K562 (cell line): Measurements from ENCODE around the gene ERN1.

Experiments used
- BHLHE40 ChIP-seq: IDR thresholded peaks from 2 replicates; pipeline ENCODE4 v1.6.1; 2011; ENCODE audit warnings: low read length, improper control_type of control experiment
- EP300 ChIP-seq: IDR thresholded peaks from 2 replicates; pipeline ENCODE4 v1.6.1; 2012; ENCODE audit warnings: low read length, improper control_type of control experiment
- EZH2 ChIP-seq: IDR thresholded peaks from 2 replicates; pipeline ENCODE4 v1.6.1; 2012; ENCODE audit warnings: low read depth, mild to moderate bottlenecking, inconsistent platforms, low read length, borderline replicate concordance
- GTF2E2 ChIP-seq: fragments of 200-800 bp; sonication (Bioruptor generic); IDR thresholded peaks from 2 replicates; pipeline ENCODE4 v1.6.1; 2016; ENCODE audit warnings: missing genetic modification characterization, missing compliant biosample characterization
- KHSRP ChIP-seq: fragments of 450-650 bp; IDR thresholded peaks from 2 replicates; pipeline ENCODE4 v1.6.1; 2017
- NFIC ChIP-seq: fragments of 450-650 bp; IDR thresholded peaks from 2 replicates; pipeline ENCODE4 v1.6.1; 2017; ENCODE audit warnings: mild to moderate bottlenecking, inconsistent platforms
- OTX1 ChIP-seq: fragments of 450-650 bp; formaldehyde crosslinking; IDR thresholded peaks from 2 replicates; pipeline ENCODE4 v1.4.0; 2022; ENCODE audit warnings: mild to moderate bottlenecking
- SAP30 ChIP-seq: fragments of 200-600 bp; sonication (generic); IDR thresholded peaks from 2 replicates; pipeline ENCODE4 v1.6.1; 2012; ENCODE audit warnings: borderline replicate concordance, low read depth, mild to moderate bottlenecking, moderate library complexity, low read length, control low read depth, inconsistent platforms; ENCODE audit not compliant: insufficient read depth, poor library complexity, severe bottlenecking
- ZNF398 ChIP-seq: fragments of 250-450 bp; sonication (Bioruptor Pico); IDR thresholded peaks from 2 replicates; pipeline ENCODE4 v1.8.0; 2021; ENCODE audit warnings: moderate library complexity, mild to moderate bottlenecking, inconsistent platforms

DNA sequence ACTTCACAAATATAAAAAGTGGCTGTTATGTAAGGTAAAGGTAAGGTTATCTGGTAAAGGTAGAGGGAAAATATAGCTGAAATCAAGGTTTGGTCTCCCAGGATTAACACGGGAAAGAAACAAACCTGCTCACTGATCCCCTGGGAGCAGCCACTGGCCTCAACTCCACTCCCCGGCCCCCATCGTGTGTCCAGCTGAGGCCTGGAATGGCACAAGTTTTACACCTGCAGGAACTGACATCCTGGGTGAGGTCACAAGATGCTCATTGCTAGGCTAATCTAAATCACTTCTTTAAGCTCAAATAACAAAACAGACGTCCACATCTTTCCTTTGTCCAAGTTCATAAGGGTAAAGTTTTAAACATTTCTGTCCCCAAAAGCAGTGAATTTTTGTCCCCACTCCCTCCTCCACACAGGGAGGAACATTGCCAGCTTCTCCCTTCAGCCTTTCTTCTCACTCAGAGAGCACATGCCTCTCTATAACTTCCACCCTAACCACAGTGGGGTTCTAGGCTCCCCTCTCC lies 46.3 kb downstream of the ERN1 start:
- TF ChIP-seq EZH2 = no peak
- no peak for TF ChIP-seq BHLHE40
- TF ChIP-seq OTX1 = no peak
- TF ChIP-seq KHSRP = no peak
- no peak for TF ChIP-seq SAP30
- no peak for TF ChIP-seq EP300
- no peak for TF ChIP-seq NFIC
- no peak for TF ChIP-seq ZNF398
- TF ChIP-seq GTF2E2 (tag) = no peak
